HepG2 (cell line): ENCODE measurements around the gene PDZD7. TPM values are rescaled to one million over a fixed set of nuclear protein-coding genes. Genes with fewer than 3 reads are reported as not detected.

Source experiments
- AGO1 ChIP-seq: fragments of 200-400 bp; formaldehyde crosslinking; IDR thresholded peaks from 2 replicates; pipeline ENCODE4 v1.6.1; 2017; ENCODE audit warnings: mild to moderate bottlenecking, low read depth, low read length, moderate library complexity; ENCODE audit not compliant: poor library complexity, severe bottlenecking
- CREB1 ChIP-seq, 2 experiments: fragments of 450-650 bp in 1 of 2; IDR thresholded peaks; 2 replicates each; pipeline ENCODE4 v1.6.1; 2016 to 2017; ENCODE audit warnings: control low read depth in 1 of 2, mild to moderate bottlenecking in 1 of 2, missing compliant biosample characterization in 1 of 2, missing genetic modification characterization in 1 of 2
- FOXA1 ChIP-seq, 2 experiments: fragments of 450-650 bp in 1 of 2; sonication (generic) in 1 of 2; formaldehyde crosslinking in 1 of 2; IDR thresholded peaks; 2 replicates each; pipeline versions ENCODE4 v1.4.0 to v1.6.1; 2016 to 2020; ENCODE audit warnings: missing genetic modification reagents in 1 of 2
- JUND ChIP-seq: sonication (generic); formaldehyde crosslinking; IDR thresholded peaks from 2 replicates; pipeline ENCODE4 v1.8.0; 2022; ENCODE audit warnings: mild to moderate bottlenecking, missing genetic modification reagents
- NCOA5 ChIP-seq: sonication (generic); formaldehyde crosslinking; IDR thresholded peaks from 2 replicates; pipeline ENCODE4 v1.4.0; 2020; ENCODE audit warnings: missing genetic modification reagents
- NR2F2 ChIP-seq: IDR thresholded peaks from 2 replicates; pipeline ENCODE4 v1.6.1; 2012; ENCODE audit warnings: low read depth, inconsistent platforms, borderline replicate concordance
- NR3C1 ChIP-seq: sonication (generic); formaldehyde crosslinking; IDR thresholded peaks from 2 replicates; pipeline ENCODE4 v1.4.0; 2020; ENCODE audit warnings: missing genetic modification reagents
- SMC3 ChIP-seq: IDR thresholded peaks from 2 replicates; pipeline ENCODE4 v1.6.1; 2011; ENCODE audit warnings: low read length, improper control_type of control experiment
- SRSF1 ChIP-seq: fragments of 200-400 bp; formaldehyde crosslinking; optimal IDR thresholded peaks from 2 replicates; pipeline ENCODE3; 2017; ENCODE audit warnings: mild to moderate bottlenecking, low read depth, low read length, moderate library complexity
- STAG1 ChIP-seq: sonication (generic); formaldehyde crosslinking; IDR thresholded peaks from 2 replicates; pipeline ENCODE4 v1.4.0; 2020; ENCODE audit warnings: missing genetic modification reagents
- TAF1 ChIP-seq: sonication (generic); formaldehyde crosslinking; IDR thresholded peaks from 2 replicates; pipeline ENCODE4 v1.4.0; 2020; ENCODE audit warnings: missing genetic modification reagents
- ZFP36L1 ChIP-seq: sonication (generic); formaldehyde crosslinking; IDR thresholded peaks from 2 replicates; pipeline ENCODE4 v1.8.0; 2022; ENCODE audit warnings: mild to moderate bottlenecking, missing genetic modification reagents, moderate library complexity
- ZNF234 ChIP-seq: sonication (generic); formaldehyde crosslinking; conservative IDR thresholded peaks from 2 replicates; pipeline ENCODE4 v1.5.1; 2020; ENCODE audit warnings: mild to moderate bottlenecking, missing genetic modification reagents
- ZNF44 ChIP-seq: sonication (generic); formaldehyde crosslinking; IDR thresholded peaks from 2 replicates; pipeline ENCODE4 v1.5.1; 2020; ENCODE audit warnings: mild to moderate bottlenecking, missing genetic modification reagents
- ZNF570 ChIP-seq: sonication (generic); formaldehyde crosslinking; IDR thresholded peaks from 2 replicates; pipeline ENCODE4 v1.4.0; 2020; ENCODE audit warnings: mild to moderate bottlenecking, missing genetic modification reagents, borderline replicate concordance
- polyA plus RNA-seq, 8 experiments: library from polyadenylated mRNA; depleted of rRNA in 3 of 8; stranded (reverse) in 7 of 8; unstranded in 1 of 8; fragments of >200 nt; fragmentation: Illumina TruSeq in 4 of 8; extraction: Trizol in 4 of 8; gene quantifications; 2 replicates each; pipeline versions ENCODE4 v1.2.1 to v1.2.3, GENCODE V29; 2011 to 2016; ENCODE audit warnings: low read depth in 4 of 8, missing spikeins in 1 of 8, mixed read lengths in 1 of 8; ENCODE audit not compliant: insufficient read depth in 1 of 8
- total RNA-seq, 5 experiments: library from RNA; depleted of rRNA; stranded (reverse); fragments of >200 nt; fragmentation: Illumina TruSeq; extraction: Trizol; gene quantifications; 2 replicates each; pipeline ENCODE4 v1.2.3, GENCODE V29; 2016; ENCODE audit warnings: low read depth in 1 of 5
- TF ChIP-seq, protein P1 (sequence below): sonication (generic); formaldehyde crosslinking; IDR thresholded peaks from 2 replicates; pipeline ENCODE4 v1.4.0; 2020; ENCODE audit warnings: missing genetic modification reagents
- TF ChIP-seq, protein P2 (sequence below): sonication (generic); formaldehyde crosslinking; IDR thresholded peaks from 2 replicates; pipeline ENCODE4 v1.5.1; 2020; ENCODE audit warnings: mild to moderate bottlenecking, moderate library complexity, missing genetic modification reagents
- TF ChIP-seq, protein P3 (sequence below): sonication (generic); formaldehyde crosslinking; IDR thresholded peaks from 2 replicates; pipeline ENCODE4 v1.8.0; 2022; ENCODE audit warnings: mild to moderate bottlenecking, missing genetic modification reagents; ENCODE audit not compliant: insufficient replicate concordance
- TF ChIP-seq, protein P4 (sequence below): sonication (generic); formaldehyde crosslinking; IDR thresholded peaks from 2 replicates; pipeline ENCODE4 v1.5.0; 2020; ENCODE audit warnings: missing genetic modification reagents

The PDZD7 gene
- total and polyA plus RNA-seq, 2 of the 13 experiments (the other 11 are each of a cell fraction or from before 2014, with no cell fraction given), result 0.58 to 0.73 TPM

DNA sequence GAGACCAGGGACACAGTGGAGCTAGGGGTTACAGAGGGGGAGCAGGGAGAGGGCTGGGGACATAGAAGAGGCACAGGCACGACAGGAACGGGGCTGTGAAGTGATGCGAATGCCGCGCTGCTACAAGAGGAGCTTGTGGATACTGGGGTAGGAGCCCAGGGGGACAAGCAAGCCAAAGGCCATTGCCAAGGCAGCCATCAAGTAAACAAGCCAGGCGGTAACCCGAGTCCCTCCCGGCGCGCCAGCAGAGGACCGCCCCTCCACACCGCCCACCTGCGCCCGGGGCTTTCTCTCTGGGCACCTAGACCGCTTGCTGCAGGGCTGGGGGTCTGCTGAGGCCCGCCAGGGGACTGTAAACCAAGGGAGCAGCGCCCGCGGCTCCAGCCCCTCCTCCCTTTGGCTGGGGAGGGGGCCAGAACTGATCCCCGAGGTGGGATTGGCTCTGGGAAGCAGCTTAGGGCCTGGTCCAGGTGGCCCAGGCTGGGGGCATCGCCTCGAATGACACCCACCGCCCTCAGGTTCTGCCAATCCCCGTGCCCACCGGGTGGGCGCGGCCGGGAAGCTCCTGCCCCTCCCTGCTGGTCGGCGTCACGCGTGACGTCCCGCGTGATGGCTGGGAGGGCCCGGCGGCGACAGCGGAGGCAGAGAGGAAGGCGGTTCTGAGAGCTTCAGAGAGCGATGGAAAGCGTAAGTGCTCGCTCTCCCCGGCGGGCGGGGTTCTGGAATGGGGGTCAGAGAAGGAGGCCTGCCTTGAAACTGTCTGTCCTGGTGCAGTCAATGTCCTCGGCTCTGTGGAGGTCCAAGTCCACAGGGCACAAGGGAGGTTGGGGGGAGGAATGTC, 1.1 kb upstream of the PDZD7 start (continued):
- TF ChIP-seq, protein P1, sequence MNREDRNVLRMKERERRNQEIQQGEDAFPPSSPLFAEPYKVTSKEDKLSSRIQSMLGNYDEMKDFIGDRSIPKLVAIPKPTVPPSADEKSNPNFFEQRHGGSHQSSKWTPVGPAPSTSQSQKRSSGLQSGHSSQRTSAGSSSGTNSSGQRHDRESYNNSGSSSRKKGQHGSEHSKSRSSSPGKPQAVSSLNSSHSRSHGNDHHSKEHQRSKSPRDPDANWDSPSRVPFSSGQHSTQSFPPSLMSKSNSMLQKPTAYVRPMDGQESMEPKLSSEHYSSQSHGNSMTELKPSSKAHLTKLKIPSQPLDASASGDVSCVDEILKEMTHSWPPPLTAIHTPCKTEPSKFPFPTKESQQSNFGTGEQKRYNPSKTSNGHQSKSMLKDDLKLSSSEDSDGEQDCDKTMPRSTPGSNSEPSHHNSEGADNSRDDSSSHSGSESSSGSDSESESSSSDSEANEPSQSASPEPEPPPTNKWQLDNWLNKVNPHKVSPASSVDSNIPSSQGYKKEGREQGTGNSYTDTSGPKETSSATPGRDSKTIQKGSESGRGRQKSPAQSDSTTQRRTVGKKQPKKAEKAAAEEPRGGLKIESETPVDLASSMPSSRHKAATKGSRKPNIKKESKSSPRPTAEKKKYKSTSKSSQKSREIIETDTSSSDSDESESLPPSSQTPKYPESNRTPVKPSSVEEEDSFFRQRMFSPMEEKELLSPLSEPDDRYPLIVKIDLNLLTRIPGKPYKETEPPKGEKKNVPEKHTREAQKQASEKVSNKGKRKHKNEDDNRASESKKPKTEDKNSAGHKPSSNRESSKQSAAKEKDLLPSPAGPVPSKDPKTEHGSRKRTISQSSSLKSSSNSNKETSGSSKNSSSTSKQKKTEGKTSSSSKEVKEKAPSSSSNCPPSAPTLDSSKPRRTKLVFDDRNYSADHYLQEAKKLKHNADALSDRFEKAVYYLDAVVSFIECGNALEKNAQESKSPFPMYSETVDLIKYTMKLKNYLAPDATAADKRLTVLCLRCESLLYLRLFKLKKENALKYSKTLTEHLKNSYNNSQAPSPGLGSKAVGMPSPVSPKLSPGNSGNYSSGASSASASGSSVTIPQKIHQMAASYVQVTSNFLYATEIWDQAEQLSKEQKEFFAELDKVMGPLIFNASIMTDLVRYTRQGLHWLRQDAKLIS (CRISPR knock-in tag), result no peak
- peak; percentile 81 for TF ChIP-seq CREB1 (IDR thresholded peaks at IDR 0.05)
- peak; percentile 63 for TF ChIP-seq CREB1 (CRISPR knock-in tag; IDR thresholded peaks at IDR 0.05)
- TF ChIP-seq NR3C1 (CRISPR knock-in tag), result no peak
- 0 out of 2 replicates have a peak, but pooled peaks have one; percentile 5 for TF ChIP-seq ZNF234 (CRISPR knock-in tag)
- peak; percentile 61 for TF ChIP-seq AGO1
- TF ChIP-seq ZNF570 (CRISPR knock-in tag), result no peak
- no peak for TF ChIP-seq SMC3
- TF ChIP-seq ZNF44 (CRISPR knock-in tag), result 0 out of 2 replicates have a peak, but pooled peaks have one; percentile 36
- 0 out of 2 replicates have a peak, but pooled peaks have one; percentile 5 for TF ChIP-seq NR2F2
- TF ChIP-seq SRSF1, result peak; percentile 1
- TF ChIP-seq JUND (CRISPR knock-in tag), result peak; percentile 51; the same call in 1 of the 2 replicates
- TF ChIP-seq STAG1, result no peak
- TF ChIP-seq, protein P2, sequence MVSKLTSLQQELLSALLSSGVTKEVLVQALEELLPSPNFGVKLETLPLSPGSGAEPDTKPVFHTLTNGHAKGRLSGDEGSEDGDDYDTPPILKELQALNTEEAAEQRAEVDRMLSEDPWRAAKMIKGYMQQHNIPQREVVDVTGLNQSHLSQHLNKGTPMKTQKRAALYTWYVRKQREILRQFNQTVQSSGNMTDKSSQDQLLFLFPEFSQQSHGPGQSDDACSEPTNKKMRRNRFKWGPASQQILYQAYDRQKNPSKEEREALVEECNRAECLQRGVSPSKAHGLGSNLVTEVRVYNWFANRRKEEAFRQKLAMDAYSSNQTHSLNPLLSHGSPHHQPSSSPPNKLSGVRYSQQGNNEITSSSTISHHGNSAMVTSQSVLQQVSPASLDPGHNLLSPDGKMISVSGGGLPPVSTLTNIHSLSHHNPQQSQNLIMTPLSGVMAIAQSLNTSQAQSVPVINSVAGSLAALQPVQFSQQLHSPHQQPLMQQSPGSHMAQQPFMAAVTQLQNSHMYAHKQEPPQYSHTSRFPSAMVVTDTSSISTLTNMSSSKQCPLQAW, result peak; percentile 61; the same call in 1 of the 2 replicates
- 0 out of 2 replicates have a peak, but pooled peaks have one; percentile 4 for TF ChIP-seq TAF1 (CRISPR knock-in tag)
- no peak for TF ChIP-seq FOXA1 (IDR thresholded peaks at IDR 0.05)
- peak; percentile 83 for TF ChIP-seq FOXA1 (CRISPR knock-in tag; IDR thresholded peaks at IDR 0.05)
- TF ChIP-seq, protein P3, sequence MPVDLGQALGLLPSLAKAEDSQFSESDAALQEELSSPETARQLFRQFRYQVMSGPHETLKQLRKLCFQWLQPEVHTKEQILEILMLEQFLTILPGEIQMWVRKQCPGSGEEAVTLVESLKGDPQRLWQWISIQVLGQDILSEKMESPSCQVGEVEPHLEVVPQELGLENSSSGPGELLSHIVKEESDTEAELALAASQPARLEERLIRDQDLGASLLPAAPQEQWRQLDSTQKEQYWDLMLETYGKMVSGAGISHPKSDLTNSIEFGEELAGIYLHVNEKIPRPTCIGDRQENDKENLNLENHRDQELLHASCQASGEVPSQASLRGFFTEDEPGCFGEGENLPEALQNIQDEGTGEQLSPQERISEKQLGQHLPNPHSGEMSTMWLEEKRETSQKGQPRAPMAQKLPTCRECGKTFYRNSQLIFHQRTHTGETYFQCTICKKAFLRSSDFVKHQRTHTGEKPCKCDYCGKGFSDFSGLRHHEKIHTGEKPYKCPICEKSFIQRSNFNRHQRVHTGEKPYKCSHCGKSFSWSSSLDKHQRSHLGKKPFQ, result peak; percentile 68
- TF ChIP-seq, protein P4, sequence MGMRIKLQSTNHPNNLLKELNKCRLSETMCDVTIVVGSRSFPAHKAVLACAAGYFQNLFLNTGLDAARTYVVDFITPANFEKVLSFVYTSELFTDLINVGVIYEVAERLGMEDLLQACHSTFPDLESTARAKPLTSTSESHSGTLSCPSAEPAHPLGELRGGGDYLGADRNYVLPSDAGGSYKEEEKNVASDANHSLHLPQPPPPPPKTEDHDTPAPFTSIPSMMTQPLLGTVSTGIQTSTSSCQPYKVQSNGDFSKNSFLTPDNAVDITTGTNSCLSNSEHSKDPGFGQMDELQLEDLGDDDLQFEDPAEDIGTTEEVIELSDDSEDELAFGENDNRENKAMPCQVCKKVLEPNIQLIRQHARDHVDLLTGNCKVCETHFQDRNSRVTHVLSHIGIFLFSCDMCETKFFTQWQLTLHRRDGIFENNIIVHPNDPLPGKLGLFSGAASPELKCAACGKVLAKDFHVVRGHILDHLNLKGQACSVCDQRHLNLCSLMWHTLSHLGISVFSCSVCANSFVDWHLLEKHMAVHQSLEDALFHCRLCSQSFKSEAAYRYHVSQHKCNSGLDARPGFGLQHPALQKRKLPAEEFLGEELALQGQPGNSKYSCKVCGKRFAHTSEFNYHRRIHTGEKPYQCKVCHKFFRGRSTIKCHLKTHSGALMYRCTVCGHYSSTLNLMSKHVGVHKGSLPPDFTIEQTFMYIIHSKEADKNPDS (CRISPR knock-in tag), result peak; percentile 25; the same call in 1 of the 2 replicates
- TF ChIP-seq NCOA5 (CRISPR knock-in tag), result no peak
- 0 out of 2 replicates have a peak, but pooled peaks have one; percentile 65 for TF ChIP-seq ZFP36L1 (CRISPR knock-in tag)
